Astrocyte of the spinal cord (primary cell): Measurements from ENCODE around the gene SETD9.

Experiments used
- DNase-seq: peaks from one replicate; pipeline ENCODE4 v3.0.0; 2011; ENCODE audit warnings: low read depth, low spot score
- H3K4me3 ChIP-seq: 2 replicates; pipeline ENCODE4 v1.5.1; 2011; ENCODE audit warnings: low read depth, mild to moderate bottlenecking, low read length, moderate library complexity
- CTCF ChIP-seq: IDR thresholded peaks from 2 replicates; pipeline ENCODE4 v1.5.1; 2012; ENCODE audit warnings: low read depth, mild to moderate bottlenecking, low read length, inconsistent platforms
- in situ Hi-C: cut with HindIII; loops from 2 replicates; pipeline ENCODE4 v1.10.0; 2017; ENCODE audit warnings: low sequenced_read_pairs

SETD9 gene

GRCh38 chr5:56908942-56909293, 478 bp upstream of the SETD9 start:
- DNase-seq: no peak
- in situ Hi-C loops: no loop called here
- H3K4me3 ChIP-seq: peak overlapping the region; percentile 63
- no peak for TF ChIP-seq CTCF

GRCh38 chr5:56910210-56910965, 992 bp downstream of the SETD9 start:
- no peak for TF ChIP-seq CTCF
- H3K4me3 ChIP-seq: peak overlapping the region; percentile 57
- in situ Hi-C loops: no loop called here
- DNase-seq: no peak

- in situ Hi-C loops: no loop called here
- TF ChIP-seq CTCF: no peak
- no peak overlapping the region for H3K4me3 ChIP-seq
- DNase-seq: no peak
Measured at GRCh38 chr5:56913766-56914165, 4.4 kb downstream of the SETD9 start.

GRCh38 chr5:56914678-56915077, 5.3 kb downstream of the SETD9 start:
- no peak for TF ChIP-seq CTCF
- no peak overlapping the region for H3K4me3 ChIP-seq
- in situ Hi-C loops: no loop called here
- DNase-seq: no peak

GRCh38 chr5:56917534-56917933, 8.1 kb downstream of the SETD9 start:
- in situ Hi-C loops: no loop called here
- no peak overlapping the region for H3K4me3 ChIP-seq
- DNase-seq: no peak
- no peak for TF ChIP-seq CTCF

GRCh38 chr5:56918054-56918453, 8.7 kb downstream of the SETD9 start:
- in situ Hi-C loops: no loop called here
- TF ChIP-seq CTCF: no peak

More at GRCh38 chr5:56918054-56918453, 8.7 kb downstream of the SETD9 start:
- DNase-seq: no peak
- H3K4me3 ChIP-seq: no peak overlapping the region
